Bronchial epithelial cell (primary cell): ENCODE measurements around the gene DMRTB1. TPM values are rescaled to one million over a fixed set of nuclear protein-coding genes. Genes with fewer than 3 reads are reported as not detected.

ENCODE experiments used
- DNase-seq: peaks from one replicate; pipeline ENCODE4 v3.0.0-alpha.2; 2010; ENCODE audit warnings: low read depth
- FAIRE-seq: peaks from 2 replicates; lab custom pipeline; 2011; peaks lifted over from hg19 to GRCh38; lab: Jason Lieb, UNC
- H3K27me3 ChIP-seq: 2 replicates; pipeline ENCODE4 v1.5.1; 2011; ENCODE audit warnings: low read length; ENCODE audit not compliant: control insufficient read depth, insufficient read depth
- H3K36me3 ChIP-seq: 2 replicates; pipeline ENCODE4 v1.5.1; 2011; ENCODE audit warnings: low read length; ENCODE audit not compliant: control insufficient read depth, insufficient read depth
- H3K4me3 ChIP-seq: 2 replicates; pipeline ENCODE4 v1.5.1; 2011; ENCODE audit warnings: mild to moderate bottlenecking, low read depth, low read length, control low read depth
- total RNA-seq: library from RNA; depleted of rRNA; stranded (reverse); fragments of >200 nt; gene quantifications from 2 replicates; pipeline ENCODE4 v1.2.1, GENCODE V29; 2014
- TF ChIP-seq, protein P1 (sequence below): IDR thresholded peaks from 2 replicates; pipeline ENCODE4 v1.5.1; 2011; ENCODE audit warnings: mild to moderate bottlenecking, moderate library complexity, low read length, control low read depth, inconsistent platforms; ENCODE audit not compliant: insufficient read depth, severe bottlenecking

The DMRTB1 gene
- total RNA-seq, 1 donor from 2014 or later: not detected

DNA sequence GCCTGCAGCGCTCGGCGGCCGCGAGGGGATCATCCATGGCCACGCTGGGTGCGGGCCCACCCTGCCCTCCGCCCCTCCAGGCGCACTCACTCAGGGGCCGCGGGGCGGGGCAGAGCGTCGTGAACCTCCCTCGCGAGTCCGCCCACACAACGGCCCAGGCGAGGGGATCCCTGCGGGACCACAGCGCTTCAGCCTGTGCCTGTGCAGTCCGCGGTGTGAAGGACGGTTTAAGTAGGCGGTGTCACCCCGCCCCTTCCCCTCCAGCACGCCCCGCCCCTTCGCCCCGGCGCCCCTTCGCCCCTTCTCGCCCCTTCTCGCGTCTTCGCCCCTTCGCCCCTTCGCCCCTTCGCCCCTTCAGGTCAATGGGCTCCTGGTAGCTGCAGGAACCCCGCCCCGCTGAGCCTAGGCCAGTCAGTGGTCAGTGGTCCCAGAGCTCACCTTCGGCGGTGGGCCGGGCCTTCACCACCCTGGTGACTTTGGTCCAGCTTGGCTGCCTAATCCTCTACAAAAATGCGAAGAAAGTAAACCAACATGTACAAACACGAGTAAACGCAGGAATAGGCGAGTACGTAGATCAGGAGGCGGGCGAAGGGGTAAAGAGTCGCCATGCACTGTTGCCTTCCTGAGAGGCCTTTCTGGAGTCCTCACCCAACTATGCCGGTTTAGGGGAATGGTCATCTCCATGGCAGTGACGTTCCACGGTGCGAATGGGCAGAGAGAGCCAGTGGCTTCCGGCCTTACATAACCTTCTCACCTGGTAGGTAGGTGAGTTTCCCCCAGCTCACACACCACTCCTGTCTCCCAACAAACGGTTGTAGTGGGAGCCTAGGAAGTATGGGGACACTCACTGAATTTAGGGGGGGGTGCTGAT, 19.6 kb upstream of the DMRTB1 start:
- FAIRE-seq (no peak), DNase-seq (no peak)
- Histone ChIP-seq H3K36me3 (no peaks in the 10 kb centered on the region), H3K4me3 (no peak overlapping the region), H3K27me3 (no peaks in the 10 kb centered on the region)
- TF ChIP-seq, protein P1, sequence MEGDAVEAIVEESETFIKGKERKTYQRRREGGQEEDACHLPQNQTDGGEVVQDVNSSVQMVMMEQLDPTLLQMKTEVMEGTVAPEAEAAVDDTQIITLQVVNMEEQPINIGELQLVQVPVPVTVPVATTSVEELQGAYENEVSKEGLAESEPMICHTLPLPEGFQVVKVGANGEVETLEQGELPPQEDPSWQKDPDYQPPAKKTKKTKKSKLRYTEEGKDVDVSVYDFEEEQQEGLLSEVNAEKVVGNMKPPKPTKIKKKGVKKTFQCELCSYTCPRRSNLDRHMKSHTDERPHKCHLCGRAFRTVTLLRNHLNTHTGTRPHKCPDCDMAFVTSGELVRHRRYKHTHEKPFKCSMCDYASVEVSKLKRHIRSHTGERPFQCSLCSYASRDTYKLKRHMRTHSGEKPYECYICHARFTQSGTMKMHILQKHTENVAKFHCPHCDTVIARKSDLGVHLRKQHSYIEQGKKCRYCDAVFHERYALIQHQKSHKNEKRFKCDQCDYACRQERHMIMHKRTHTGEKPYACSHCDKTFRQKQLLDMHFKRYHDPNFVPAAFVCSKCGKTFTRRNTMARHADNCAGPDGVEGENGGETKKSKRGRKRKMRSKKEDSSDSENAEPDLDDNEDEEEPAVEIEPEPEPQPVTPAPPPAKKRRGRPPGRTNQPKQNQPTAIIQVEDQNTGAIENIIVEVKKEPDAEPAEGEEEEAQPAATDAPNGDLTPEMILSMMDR: no peak

DNA sequence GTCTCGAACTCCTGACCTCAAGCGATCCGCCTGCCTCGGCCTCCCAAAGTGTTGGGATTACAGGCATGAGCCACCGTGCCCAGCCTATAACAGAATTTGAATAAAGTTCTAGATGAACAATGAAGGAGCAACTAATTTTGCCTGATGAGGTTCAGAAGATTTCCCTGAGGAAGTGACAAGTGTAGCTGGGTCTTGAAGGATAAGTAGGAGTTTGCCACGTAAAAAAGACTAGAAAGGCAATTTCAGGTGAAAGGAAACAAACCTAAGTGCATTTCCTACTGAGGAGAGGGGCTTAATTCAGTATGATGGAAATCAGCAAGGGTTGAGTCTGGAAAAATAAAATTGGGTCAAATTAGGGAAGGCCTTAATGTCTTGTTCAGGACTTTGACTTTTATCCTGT, 18.6 kb upstream of the DMRTB1 start:
- Histone ChIP-seq H3K4me3 (no peak overlapping the region), H3K27me3 (no peaks in the 10 kb centered on the region), H3K36me3 (no peaks in the 10 kb centered on the region)
- FAIRE-seq (no peak), DNase-seq (no peak)
- TF ChIP-seq, protein P1: no peak

DNA sequence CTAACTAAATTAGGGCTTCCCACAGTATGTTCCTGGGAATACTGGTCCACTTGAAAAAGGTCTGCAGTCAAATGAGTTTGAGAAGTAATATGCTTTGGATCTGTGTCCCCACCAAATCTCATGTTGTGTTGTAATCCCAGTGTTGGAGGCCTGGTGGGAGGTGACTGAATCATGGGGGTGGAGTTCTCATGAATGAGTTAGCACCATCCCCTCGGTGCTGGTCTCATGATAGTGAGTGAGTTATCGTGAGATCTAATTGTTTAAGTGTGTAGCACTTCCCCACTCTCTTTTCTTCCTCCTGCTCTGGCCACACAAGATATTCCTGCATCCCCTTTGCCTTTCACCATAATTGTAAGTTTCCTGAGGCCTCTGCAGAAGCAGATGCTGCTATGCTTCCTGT, 16.9 kb upstream of the DMRTB1 start:
- Histone ChIP-seq H3K4me3 (no peak overlapping the region), H3K36me3 (no peaks in the 10 kb centered on the region), H3K27me3 (no peaks in the 10 kb centered on the region)
- DNase-seq: peak; percentile 30
- no peak for FAIRE-seq
- TF ChIP-seq, protein P1: no peak

DNA sequence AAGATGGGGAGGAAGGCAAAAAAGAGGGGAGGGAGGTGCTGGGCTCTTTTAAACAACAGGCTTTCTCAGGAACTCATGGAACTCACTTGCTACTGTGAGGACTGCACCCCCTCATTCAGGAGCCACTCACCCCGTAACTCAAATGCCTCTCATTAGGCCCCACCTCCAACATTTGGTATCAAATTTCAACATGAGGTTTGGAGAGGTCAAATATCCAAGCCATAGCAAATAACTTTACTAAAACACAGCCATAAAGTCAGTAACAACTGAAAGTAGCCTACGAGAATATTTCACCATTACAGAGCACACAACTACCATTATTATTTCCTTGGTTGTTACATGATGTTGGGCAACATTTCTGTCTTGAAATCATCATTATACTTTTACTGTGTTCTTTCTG, 13.1 kb upstream of the DMRTB1 start:
- Histone ChIP-seq H3K36me3 (no peaks in the 10 kb centered on the region), H3K27me3 (peaks cover 3% of the 10 kb centered on the region), H3K4me3 (no peak overlapping the region)
- TF ChIP-seq, protein P1: no peak
- FAIRE-seq (no peak), DNase-seq (no peak)

DNA sequence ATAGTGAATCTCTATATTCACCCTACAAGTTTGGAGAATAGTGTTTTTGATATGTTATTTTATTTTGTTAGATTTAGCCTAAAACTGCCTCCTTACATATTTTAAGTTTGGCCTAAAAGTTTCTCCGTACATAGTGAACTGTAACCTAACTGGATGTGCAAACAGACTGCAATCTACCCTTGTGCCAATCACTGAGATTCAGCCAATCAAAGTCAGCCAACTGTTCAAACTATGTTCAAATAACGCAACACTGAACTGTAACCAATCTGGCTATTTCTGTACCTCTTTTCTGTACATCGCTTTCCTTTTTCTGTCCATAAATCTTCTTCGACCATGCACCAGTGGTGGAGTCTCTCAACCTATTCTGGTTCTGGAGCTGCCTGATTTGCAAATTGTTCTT, 11.8 kb upstream of the DMRTB1 start:
- TF ChIP-seq, protein P1: no peak
- DNase-seq (no peak), FAIRE-seq (no peak)
- H3K27me3 ChIP-seq: peaks cover 3% of the 10 kb centered on the region
- H3K4me3 ChIP-seq: no peak overlapping the region
- no peaks in the 10 kb centered on the region for H3K36me3 ChIP-seq

DNA sequence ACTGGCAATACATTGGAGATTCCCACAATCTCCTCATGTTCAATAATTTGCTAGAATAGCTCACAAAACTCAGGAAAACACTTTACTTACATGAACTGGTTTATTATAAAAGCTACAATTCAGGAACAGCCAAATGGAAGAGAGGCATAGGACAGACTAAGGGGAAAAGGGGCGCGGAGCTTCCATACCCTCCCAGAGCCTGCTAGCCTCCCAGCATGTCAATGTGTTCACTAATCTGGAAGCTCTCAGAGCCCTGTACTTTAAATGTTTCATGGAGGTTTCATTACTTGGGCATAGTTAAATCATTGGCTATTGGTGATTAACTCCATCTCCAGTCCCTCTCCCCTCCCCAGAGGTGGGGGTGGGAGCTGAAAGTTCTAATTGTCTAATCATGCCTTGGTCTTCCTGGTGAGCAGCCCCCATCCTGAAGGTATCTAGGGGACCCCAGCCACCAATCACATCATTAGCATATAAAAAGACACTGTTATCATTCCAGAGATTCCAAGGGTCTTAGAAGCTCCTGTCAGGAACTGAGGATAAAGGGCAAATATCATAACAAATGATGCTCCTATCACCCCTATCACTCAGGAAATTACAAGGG, 10.9 kb upstream of the DMRTB1 start:
- no peak overlapping the region for H3K4me3 ChIP-seq
- DNase-seq (no peak), FAIRE-seq (no peak)
- TF ChIP-seq, protein P1: no peak
- H3K36me3 ChIP-seq: no peaks in the 10 kb centered on the region
- H3K27me3 ChIP-seq: peaks cover 3% of the 10 kb centered on the region
